ENCODE results near the gene KY.

The KY gene

GRCh38 chr3:134620476-134621115 is 30.2 kb downstream of the KY start:
- DNase-seq (ENCODE audit: low spot score), result no peak
- no peak for FAIRE-seq

DNA sequence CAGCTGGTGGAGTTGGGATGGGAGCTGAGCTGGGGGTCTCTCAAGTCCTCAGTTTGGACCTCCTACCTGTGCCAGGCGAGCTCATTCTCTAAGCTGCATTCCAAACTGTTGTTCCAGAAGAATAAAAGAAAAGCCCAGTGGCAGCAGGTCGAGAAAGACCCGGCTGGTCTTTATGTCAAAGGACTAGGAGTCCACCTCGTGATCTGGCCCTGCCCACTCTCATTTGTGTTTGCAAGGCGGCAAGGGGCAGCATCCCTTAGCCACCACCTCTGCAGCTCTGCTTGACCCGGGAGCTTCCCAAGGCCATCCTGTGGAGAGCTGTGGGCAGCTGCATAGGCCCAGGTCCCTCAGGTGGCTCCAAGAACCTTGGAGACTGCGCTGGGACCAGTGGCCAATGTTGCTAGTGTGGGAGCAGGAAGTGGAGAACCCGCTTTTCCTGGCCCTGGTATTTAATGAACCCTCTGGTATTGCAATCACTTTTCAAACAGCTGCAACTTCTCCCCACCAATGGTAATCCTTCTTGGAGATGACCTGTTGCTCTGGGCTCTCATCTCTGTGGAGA is 30.9 kb downstream of the KY start:
- no peak for DNase-seq (ENCODE audit: low spot score)
- FAIRE-seq, result no peak

DNA sequence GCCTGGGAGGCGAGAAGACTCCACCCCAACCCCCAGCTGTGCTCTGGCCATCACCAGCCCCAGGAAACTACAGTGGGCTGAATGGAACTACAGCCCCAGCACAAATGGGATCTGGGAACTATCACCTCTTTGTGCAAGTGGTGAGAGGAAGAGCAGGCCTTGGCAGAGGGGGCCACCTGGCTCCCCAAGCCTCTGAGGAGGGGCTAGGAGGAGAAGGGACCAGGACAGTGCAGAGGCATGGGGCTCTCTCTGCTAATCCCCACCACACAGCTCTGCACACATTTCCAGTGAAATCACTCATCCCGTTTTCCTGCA is 31.6 kb downstream of the KY start:
- no peak for DNase-seq (ENCODE audit: low spot score)
- no peak for FAIRE-seq

DNA sequence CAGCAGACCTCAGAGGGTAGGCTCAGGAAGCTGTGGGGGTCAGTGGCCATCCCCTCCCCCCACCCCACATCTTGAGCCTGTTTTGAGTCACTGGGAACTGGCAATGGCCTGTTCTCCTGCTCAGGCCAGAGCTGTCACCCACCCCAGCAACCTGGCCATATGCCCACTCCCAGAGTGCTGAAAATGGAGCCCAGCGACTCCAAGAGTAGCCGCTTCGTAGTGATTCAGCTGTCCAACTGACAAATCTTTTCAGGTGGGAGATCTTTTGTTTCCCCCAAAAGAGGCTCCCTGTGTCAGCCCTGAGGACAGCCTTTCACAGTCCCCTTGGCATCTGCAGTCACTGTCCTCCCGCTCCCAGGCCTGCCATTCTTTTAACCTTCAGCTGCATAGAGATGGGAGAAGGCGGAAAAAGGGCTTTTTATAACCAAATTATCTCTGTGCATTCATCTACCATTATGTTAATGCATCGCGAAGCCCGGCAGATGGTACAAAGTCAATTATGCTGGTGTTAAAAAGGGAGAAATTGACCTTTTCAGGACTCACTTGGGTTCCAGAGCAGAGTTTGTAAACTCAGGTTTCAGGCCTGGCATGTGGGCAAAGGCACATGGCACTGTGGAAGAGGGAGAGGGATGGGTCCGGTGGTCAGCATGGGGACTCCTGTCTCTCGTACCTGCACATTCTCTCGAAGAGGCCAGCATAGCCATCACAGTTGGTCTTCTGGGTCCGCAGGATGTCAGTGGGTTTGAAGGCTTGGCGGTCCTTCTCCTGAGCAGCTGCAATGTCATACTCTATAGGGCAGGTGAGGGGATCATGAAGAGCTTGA is 32.1 kb downstream of the KY start:
- DNase-seq (ENCODE audit: low spot score), result no peak

DNA sequence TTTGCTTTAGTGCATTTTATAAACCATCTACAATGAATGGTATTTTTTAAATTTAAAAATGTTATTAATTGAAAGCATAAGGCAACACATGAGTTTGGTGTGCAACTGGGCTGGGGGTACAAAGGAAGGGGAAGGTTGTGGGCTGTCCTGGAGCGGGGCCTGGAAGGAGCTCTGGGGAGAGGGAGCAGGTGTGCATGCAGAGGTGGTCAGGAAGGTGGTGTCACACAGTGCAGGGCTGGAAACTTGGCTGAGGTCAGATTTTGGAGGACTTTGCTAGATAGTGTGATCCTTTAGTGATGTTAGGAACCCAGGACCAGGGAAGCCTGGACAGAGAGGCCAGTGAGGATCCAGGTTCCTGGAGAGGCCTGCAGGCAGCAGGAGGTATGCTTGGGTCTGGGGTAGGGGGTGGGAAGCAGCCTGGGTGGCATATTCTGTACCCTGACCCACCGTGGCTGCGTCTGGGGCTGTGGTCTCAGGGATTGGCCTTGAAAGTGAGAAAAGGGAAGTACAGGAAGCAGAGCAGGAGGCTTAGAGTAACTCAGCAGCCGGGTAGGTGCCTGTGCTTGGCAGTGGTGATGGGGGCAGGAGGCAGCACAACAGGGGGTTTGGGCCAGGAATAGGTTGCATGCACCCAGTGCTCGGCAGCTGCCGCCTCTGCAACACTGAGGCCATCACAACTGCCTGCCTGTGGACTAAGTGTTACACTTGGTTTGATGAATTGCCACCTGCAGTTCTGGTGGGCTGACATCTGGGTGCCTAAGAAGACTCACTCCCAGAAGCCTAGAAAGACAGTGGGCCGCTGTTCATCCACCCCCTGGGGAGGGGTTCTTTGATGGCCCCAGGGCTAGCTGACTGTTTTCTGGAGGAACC is 33.0 kb downstream of the KY start:
- no peak for FAIRE-seq
- no peak for DNase-seq (ENCODE audit: low spot score)

More for the DNA sequence above, 32.1 kb downstream of the KY start:
- FAIRE-seq, result no peak

- no peak for FAIRE-seq
Measured at GRCh38 chr3:134615743-134616142, 35.1 kb downstream of the KY start.

DNA sequence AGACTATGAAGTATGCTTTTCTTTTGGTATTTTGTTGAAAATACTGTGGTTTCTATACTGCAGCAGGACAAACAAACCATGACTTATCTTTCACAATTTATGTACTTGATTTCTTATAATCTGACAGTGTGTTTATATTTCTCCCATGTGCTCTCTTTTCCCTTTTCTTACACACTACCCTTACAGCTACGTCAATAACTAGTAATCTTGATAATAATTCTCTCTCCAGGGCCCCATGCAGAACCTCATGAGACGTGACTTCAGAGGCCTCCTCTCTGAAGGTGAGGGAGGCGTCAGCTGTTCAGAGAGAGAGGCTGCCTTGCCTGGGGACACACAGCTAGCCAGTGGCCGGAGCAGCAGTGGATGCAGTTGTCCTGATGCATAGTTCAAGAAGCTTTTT is 35.9 kb downstream of the KY start:
- FAIRE-seq, result no peak
- DNase-seq (ENCODE audit: low spot score), result no peak

More at GRCh38 chr3:134615743-134616142, 35.1 kb downstream of the KY start:
- DNase-seq (ENCODE audit: low spot score), result no peak

- no peak for FAIRE-seq
- no peak for DNase-seq (ENCODE audit: low spot score)
Measured at GRCh38 chr3:134613006-134613520, 37.8 kb downstream of the KY start.

- no peak for DNase-seq (ENCODE audit: low spot score)
- no peak for FAIRE-seq
Measured at GRCh38 chr3:134611516-134611915, 39.3 kb downstream of the KY start.

GRCh38 chr3:134610432-134611385 is 40.1 kb downstream of the KY start:
- FAIRE-seq (no peak), DNase-seq (ENCODE audit: low spot score) (no peak)

DNA sequence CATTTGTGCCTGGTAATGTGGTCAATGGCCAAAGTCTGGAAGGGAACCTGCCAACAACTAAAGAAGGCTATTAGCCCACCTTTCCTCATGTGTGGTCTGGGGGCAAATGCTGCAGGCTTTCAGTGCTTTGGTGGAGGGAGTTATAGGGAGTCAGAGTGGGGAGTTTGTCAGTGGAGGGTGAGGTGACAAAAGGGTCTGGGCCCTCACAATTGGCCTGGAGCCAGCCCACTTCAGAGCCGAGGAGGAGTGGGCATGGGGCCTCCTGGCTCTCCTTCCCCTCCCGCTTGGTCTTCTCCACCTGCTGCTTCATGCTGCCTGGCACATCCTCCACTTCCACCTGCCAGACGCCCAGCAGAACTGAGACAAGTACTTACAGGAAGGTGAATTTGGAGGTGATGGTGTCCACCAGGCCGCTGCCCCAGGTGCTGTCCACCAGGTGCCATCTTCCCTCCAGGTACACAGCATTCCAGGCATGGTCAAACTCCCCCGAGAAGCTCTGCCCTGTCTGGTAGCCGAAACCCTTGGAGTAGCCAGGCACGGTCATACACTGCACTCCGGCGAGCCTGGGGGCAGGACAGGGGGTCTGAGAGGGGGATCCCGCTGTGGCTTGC is 40.9 kb downstream of the KY start:
- DNase-seq (ENCODE audit: low spot score) (no peak), FAIRE-seq (no peak)

DNA sequence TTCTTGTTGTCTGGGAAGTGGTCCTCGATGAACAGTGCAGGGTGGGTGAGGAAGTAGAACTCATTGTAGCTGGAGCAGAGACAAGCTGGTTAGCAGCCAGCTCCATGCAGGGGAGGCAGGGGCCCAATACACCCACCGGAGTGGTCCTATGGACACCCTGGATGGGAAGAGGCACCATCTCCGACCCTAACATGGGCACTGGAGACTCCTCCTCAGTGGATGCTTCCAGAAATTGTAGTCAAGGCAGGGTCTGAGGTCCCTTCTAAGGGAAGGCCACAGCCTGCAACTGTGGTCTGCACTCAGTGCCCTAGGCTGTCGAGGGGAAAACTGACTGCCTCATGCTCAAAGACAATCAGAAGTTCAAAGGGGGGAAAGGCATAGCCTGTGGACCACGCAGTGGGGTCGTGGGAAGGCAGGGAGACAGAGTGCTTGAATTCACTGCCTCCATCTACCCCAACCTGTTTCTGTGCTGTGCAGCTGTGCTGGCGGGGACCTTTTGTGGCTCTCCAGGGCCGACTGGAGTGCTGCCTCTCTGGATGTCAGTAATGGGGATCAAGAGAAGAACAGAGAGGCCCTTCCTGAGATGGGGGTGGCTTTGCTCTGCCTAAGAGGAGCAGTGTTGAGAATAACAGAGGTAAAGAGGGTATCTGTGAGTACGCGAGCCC is 41.9 kb downstream of the KY start:
- DNase-seq (ENCODE audit: low spot score) (no peak), FAIRE-seq (no peak)

GRCh38 chr3:134608023-134608770 is 42.6 kb downstream of the KY start:
- DNase-seq (ENCODE audit: low spot score) (no peak), FAIRE-seq (no peak)

DNA sequence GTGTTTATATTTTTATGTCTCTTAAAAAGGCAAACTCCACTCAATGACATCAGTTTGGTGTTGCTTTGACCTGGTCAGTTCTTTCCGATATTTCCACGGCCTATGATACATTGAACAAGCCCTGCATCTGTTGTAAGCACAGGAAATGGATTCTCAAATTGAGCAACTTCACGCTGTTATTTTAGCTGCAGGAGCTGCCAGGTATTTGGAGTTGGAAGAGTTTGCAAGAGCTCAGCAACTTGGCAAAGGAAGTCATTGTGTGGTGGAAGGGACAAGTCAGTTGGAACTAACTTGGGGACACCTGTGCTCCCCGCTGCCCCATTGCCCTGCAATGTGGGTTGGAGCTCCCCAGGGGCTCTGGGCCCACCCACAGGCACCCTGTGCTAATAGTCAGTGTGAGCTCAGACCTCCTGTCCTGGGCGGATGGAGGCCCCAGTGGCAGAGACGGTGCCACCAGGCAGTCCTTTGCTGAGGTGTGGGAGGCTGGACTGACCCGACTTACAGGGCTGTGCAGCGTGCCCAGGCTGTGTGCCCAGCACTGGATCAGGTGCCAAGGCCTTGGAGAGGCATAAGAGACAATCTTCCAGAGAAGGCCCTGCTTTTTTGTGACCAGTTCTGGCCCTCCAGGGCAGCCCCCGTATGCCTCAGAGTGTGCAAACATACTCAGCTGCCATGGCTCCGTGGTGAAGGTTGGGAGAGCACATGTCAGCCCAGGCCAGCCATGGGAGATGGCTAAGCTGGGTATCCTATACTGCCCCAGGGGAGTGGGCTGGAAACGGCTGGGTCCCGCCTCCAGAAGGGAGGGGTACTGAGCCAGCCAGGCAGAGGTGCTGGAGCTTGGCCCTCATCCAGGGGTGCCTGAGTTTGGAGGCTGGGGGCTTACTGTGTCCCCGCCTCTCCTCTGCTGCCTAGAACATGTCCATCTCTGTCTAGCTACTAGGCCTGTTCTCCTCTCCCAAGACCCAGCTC is 43.5 kb downstream of the KY start:
- no peak for DNase-seq (ENCODE audit: low spot score)
- no peak for FAIRE-seq

DNA sequence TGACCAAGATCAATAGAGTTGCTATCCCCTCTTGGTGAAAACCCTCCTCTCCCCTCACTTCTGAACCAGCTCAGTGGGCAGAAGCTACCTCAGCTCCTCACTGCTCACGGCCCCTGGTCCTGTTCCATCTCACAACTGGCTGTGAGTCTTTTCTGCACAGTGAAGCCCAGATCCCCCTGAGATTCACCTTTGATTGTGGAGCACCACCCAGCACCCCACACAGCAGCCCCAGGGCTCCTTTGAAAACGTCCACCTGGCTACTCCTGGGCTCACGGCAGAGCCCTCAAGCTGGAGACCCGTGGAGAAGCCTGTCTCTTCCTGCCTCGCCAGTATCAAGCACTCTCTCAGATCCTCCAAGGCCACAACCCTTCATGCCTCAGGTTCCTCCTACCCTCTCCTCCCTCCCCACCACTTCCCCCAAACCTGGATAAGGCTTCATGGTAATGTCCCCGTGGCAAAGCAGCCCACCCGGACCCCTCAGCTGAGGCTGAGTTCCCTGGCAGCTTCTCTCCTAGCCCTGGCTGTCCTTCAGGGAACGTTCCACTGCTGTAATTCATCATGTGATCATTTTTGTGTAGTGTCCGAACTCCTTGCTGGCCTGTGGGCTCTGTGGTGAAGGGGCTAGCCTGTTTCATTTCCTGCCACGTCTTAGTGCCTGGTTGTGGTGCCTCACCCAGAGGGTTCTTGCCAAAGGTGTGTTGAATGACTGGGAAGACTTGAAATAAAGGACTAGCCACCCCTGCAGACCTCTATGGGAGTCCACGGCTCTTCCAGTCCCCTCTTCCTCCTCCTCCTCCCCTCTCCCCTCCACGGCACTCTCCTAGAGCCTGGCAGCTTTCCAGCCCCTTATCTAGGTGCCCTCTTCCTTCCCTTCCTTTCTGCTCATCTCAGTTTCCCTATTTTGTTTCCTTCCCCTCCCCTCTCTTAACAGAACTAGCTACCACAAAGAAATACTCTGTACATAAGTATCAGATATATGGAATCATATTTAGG is 44.5 kb downstream of the KY start:
- DNase-seq (ENCODE audit: low spot score), result no peak
- no peak for FAIRE-seq

GRCh38 chr3:134605556-134605955 is 45.3 kb downstream of the KY start:
- DNase-seq (ENCODE audit: low spot score), result no peak
- no peak for FAIRE-seq
